Heart left ventricle (tissue), 16 donors: Measurements from ENCODE around the gene PRIMA1. TPM values are rescaled to one million over a fixed set of nuclear protein-coding genes. Genes with fewer than 3 reads are reported as not detected.

ENCODE experiments used
- ATAC-seq, 4 donors: fragments of 200-7000 bp; cut with Tn5 transposase; one replicate each; pipeline ENCODE4 v1.9.1; 2020 to 2022; ENCODE audit warnings: moderate library complexity in 4 of 4, mild to moderate bottlenecking in 3 of 4, moderate number of reproducible peaks in 1 of 4
- DNase-seq, 5 donors: peaks; one replicate each; pipeline ENCODE4 v3.0.0-alpha.2; 2020
- H3K27ac ChIP-seq, 12 donors: fragments of 200-600 bp; sonication (generic) in 4 of 12; one replicate each; pipeline versions ENCODE4 v1.5.0 to v1.8.0; 2016 to 2022; ENCODE audit warnings: mild to moderate bottlenecking in 2 of 12
- H3K27me3 ChIP-seq, 9 donors: fragments of 200-600 bp; sonication (generic) in 2 of 9; one replicate each; pipeline versions ENCODE4 v1.5.1 to v1.8.0; 2016 to 2022; ENCODE audit warnings: mild to moderate bottlenecking in 3 of 9
- H3K36me3 ChIP-seq, 9 donors: fragments of 200-600 bp; sonication (generic) in 2 of 9; one replicate each; pipeline versions ENCODE4 v1.5.0 to v1.8.0; 2018 to 2022; ENCODE audit warnings: mild to moderate bottlenecking in 2 of 9
- H3K4me1 ChIP-seq, 12 donors: fragments of 200-600 bp; sonication (generic) in 4 of 12; one replicate each; pipeline versions ENCODE4 v1.5.0 to v1.8.0; 2016 to 2022; ENCODE audit warnings: mild to moderate bottlenecking in 3 of 12
- H3K4me3 ChIP-seq, 12 donors: fragments of 200-600 bp; sonication (generic) in 4 of 12; one replicate each; pipeline versions ENCODE4 v1.5.0 to v1.8.0; 2017 to 2022; ENCODE audit warnings: mild to moderate bottlenecking in 9 of 12, moderate library complexity in 4 of 12
- H3K9me3 ChIP-seq, 12 donors: fragments of 200-600 bp; sonication (generic) in 4 of 12; one replicate each; pipeline versions ENCODE4 v1.5.0 to v1.8.0; 2016 to 2022; ENCODE audit warnings: mild to moderate bottlenecking in 1 of 12
- POLR2A ChIP-seq, 2 donors: fragments of 450-650 bp; IDR thresholded peaks; one replicate each; pipeline ENCODE4 v1.6.1; 2017; ENCODE audit warnings: antibody characterized with exemption in 2 of 2, mild to moderate bottlenecking in 2 of 2, moderate library complexity in 2 of 2
- WGBS, 4 donors: extraction: QIAGEN DNeasy Blood & Tissue Kit in 2 of 4; methylation state at CpG; one replicate each; pipeline versions ENCODE4 v1.1.5 to v1.1.7; 2013 to 2018; 5-methylcytosine and 5-hydroxymethylcytosine counted together
- intact Hi-C, 10 donors: fragments of 100-400 bp; cut with DNase I; formaldehyde crosslinking; loops; one replicate each; pipeline versions ENCODE4 v1.11.1 to v1.14.2; 2022
- polyA plus RNA-seq, 2 donors: library from polyadenylated mRNA; stranded (reverse); fragments of 200-250 nt; gene quantifications; one replicate each; pipeline ENCODE4 v1.2.3, GENCODE V29; 2013
- total RNA-seq, 9 donors: library from RNA; depleted of rRNA in 2 of 9; stranded (reverse); fragments of >200 nt in 2 of 9; fragmentation: NEBNext Ultra II Directional in 3 of 9; extraction: Animal tissue kit (Norgen Biotek cat#: 25700) in 3 of 9; gene quantifications; one replicate each; pipeline versions ENCODE4 v1.1.0 to v1.2.4, GENCODE V29; 2016 to 2023
- TF ChIP-seq, protein P1 (sequence below), 12 donors: fragments of 200-600 bp; sonication (generic) in 4 of 12; IDR thresholded peaks; one replicate each; pipeline versions ENCODE4 v1.5.0 to v1.8.0; 2018 to 2022; ENCODE audit warnings: antibody characterized with exemption in 12 of 12, mild to moderate bottlenecking in 5 of 12
- donor health status: ischemic (EF 13 %, LVEDD 7.1; RV severe dilation, severe dysfunction).
- donor health status: healthy with polysubstance abuse.
- donor health status: DM: no; HTN: yes; CAD: no.
- donor health status: DM: no; HTN: no; CAD: no.
- donor health status: ischemic (EF 25% LVEDD 6.9; RV normal size, moderate dysfunction).
- donor health status: ischemic (EF 25% LVEDD 5.7; RV mildly dilated, moderate dysfunction).
- donor health status: healthy.
- donor health status: DM: yes; HTN: yes; CAD: no.
- donor health status: ischemic (EF 35%, LVEDD 5.7; RV mildly dilated, moderate dysfunction).
- donor health status: nonischemic (EF 11% LVEDD 7.7; RV severe dilation, severe dysfunction).
- donor health status: DM: yes; HTN: yes; CAD: no.
- donor health status: PGD.
- donor health status: ischemic (EF 29% LVEDD 5.4; RV normal size, mild dysfunction).
- donor health status: nonischemic (EF 23%, LVEDD 6.1; RV moderate dilation, normal function).

PRIMA1 gene
- total and polyA plus RNA-seq, 11 donors = 1.4 to 27.5 (median 5.0) TPM

DNA sequence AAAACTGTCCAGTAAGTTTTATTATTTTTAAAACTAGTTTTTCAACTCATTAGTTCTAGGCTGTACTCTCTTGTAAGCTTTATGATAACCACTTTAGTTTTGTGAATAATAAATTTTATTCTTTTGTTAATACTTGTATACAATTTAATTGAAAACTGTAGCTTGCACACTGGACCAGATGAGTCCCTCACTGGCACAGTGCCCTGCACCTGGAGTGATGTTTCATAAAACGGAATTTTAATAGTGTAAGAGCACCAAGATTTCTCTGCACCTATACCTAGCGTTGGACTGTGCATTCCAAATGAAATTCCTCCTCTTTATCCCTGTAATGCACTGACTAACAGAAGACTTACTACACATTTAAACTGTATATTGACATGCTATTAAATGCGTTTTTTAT, 80.8 kb downstream of the PRIMA1 start:
- no peak for ATAC-seq
- Histone ChIP-seq H3K27me3 (peaks cover 0 to 3% (median 0%) of the 10 kb centered on the region in 9 donors), H3K9me3 (no peaks in the 10 kb centered on the region), H3K4me1 (no peaks in the 10 kb centered on the region), H3K27ac (no peak overlapping the region), H3K36me3 (no peaks in the 10 kb centered on the region), H3K4me3 (no peak overlapping the region)
- 74 to 84% (median 79%) methylated on average over 3 of the region's 3 CpGs for WGBS, 4 donors
- intact Hi-C loops = no loop called here
- no peak for TF ChIP-seq POLR2A (IDR thresholded peaks at IDR 0.05)
- TF ChIP-seq, protein P1, sequence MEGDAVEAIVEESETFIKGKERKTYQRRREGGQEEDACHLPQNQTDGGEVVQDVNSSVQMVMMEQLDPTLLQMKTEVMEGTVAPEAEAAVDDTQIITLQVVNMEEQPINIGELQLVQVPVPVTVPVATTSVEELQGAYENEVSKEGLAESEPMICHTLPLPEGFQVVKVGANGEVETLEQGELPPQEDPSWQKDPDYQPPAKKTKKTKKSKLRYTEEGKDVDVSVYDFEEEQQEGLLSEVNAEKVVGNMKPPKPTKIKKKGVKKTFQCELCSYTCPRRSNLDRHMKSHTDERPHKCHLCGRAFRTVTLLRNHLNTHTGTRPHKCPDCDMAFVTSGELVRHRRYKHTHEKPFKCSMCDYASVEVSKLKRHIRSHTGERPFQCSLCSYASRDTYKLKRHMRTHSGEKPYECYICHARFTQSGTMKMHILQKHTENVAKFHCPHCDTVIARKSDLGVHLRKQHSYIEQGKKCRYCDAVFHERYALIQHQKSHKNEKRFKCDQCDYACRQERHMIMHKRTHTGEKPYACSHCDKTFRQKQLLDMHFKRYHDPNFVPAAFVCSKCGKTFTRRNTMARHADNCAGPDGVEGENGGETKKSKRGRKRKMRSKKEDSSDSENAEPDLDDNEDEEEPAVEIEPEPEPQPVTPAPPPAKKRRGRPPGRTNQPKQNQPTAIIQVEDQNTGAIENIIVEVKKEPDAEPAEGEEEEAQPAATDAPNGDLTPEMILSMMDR (IDR thresholded peaks at IDR 0.05) = no peak
- DNase-seq = no peak

DNA sequence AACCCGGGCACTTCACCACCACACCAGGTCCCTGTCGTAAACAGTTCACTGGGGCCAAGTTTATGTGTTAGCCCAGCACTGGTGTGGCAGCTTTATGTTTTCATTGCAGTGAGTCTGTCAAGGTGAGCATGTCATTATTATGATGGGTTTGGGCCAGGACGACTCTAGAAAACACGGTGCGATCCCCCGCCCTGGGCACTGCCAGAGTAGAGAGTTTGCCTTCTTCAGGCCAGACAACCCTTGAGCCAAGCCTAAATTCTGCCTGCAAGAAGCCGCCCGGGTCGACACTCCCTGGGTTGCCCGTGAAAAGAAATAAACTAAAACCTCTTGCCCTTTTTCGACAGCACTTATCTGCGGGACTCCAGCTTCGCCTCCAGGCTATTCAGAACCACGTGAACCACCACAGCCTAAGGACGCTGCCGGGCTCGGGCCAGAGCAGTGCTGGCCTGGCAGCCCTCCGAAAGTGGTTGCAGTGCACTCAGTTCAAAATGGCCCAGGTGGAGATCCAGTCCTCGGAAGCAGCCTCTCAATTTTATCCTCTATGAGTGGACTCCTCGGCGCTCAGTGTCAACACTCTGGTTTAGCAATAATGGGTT, 81.8 kb downstream of the PRIMA1 start:
- Histone ChIP-seq H3K9me3 (no peaks in the 10 kb centered on the region), H3K4me3 (no peak overlapping the region), H3K27me3 (peaks cover 0 to 2% (median 0%) of the 10 kb centered on the region in 9 donors), H3K27ac (no peak overlapping the region), H3K36me3 (no peaks in the 10 kb centered on the region), H3K4me1 (no peaks in the 10 kb centered on the region)
- DNase-seq (no peak), ATAC-seq (no peak)
- 88 to 91% (median 91%) methylated on average over 21 of the region's 21 CpGs for WGBS, 4 donors
- TF ChIP-seq POLR2A (IDR thresholded peaks at IDR 0.05) = no peak
- TF ChIP-seq, protein P1 (IDR thresholded peaks at IDR 0.05) = no peak
- intact Hi-C loops = no loop called here

DNA sequence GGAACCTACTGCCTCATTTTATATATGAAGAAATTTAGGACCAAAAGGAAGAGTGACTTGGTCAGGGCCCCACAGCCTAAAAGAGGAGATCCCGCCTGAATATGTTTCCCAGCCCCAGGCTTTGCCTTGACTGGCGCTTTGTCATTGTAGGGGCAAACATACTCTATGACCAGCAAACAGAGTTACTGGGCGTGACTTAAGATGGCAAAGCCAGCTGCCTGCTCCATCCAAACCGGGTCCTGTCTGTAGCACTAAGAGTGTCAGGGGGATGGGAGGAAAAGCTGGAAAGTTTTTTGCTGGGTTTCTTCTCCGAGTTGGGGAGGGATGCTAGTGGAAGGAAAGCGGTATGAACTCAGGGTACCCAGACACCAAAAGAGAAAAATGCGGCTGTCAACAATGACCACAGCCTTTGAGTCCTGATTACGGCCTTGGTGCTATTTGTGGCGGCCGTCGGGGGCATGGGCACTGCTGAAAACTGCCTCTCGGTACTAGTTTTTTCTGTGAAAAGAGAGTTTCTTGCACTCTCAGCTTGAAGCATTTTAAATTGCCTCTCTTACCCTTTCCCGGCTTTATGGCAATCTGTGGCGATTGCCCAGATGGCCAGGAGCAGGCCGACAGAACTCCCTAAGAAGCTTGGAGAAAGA, 82.7 kb downstream of the PRIMA1 start:
- Histone ChIP-seq H3K27me3 (peaks cover 0 to 2% (median 0%) of the 10 kb centered on the region in 9 donors), H3K9me3 (peaks cover 0 to 3% (median 0%) of the 10 kb centered on the region in 12 donors), H3K4me3 (no peak overlapping the region), H3K4me1 (no peaks in the 10 kb centered on the region), H3K36me3 (no peaks in the 10 kb centered on the region), H3K27ac (no peak overlapping the region)
- intact Hi-C loops = no loop called here
- DNase-seq = no peak
- 86 to 92% (median 88%) methylated on average over 15 of the region's 15 CpGs for WGBS, 4 donors
- ATAC-seq = no peak
- TF ChIP-seq, protein P1 (IDR thresholded peaks at IDR 0.05) = no peak
- no peak for TF ChIP-seq POLR2A (IDR thresholded peaks at IDR 0.05)

DNA sequence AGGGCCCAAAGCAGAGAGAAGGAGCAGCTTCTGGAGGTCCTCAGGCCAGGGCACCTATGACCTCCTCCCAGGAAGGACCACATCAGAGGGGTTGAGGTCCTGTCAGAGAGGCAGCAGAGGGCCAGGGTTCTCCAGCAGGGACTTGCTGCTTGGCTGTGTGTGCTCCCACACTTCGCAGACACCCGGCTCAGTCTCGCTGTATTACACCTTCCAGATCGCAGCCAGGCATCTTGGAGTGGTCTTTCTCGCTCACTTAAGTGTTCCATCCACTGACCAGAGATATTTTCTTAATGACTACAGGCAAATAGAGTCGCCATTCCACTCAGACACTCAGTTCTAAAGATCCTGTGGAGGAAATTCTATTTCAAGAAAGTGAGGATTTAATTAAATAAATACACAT, 84.3 kb downstream of the PRIMA1 start:
- Histone ChIP-seq H3K27ac (no peak overlapping the region), H3K27me3 (peaks cover 0 to 2% (median 0%) of the 10 kb centered on the region in 9 donors), H3K36me3 (no peaks in the 10 kb centered on the region), H3K9me3 (peaks cover 0 to 18% (median 2%) of the 10 kb centered on the region in 12 donors), H3K4me1 (no peaks in the 10 kb centered on the region), H3K4me3 (no peak overlapping the region)
- DNase-seq (no peak), ATAC-seq (no peak)
- intact Hi-C loops = no loop called here
- 69 to 87% (median 84%) methylated on average over 3 to 6 of the region's 6 CpGs for WGBS, 4 donors
- TF ChIP-seq, protein P1 (IDR thresholded peaks at IDR 0.05) = no peak
- TF ChIP-seq POLR2A (IDR thresholded peaks at IDR 0.05) = no peak
